ENCODE measurements around the gene LDLRAD4. TPM values are rescaled to one million over a fixed set of nuclear protein-coding genes. Genes with fewer than 3 reads are reported as not detected.

LDLRAD4 gene
- total RNA-seq, 4 donors from 2014 or later = 20.4 to 40.4 (median 35.3) TPM

DNA sequence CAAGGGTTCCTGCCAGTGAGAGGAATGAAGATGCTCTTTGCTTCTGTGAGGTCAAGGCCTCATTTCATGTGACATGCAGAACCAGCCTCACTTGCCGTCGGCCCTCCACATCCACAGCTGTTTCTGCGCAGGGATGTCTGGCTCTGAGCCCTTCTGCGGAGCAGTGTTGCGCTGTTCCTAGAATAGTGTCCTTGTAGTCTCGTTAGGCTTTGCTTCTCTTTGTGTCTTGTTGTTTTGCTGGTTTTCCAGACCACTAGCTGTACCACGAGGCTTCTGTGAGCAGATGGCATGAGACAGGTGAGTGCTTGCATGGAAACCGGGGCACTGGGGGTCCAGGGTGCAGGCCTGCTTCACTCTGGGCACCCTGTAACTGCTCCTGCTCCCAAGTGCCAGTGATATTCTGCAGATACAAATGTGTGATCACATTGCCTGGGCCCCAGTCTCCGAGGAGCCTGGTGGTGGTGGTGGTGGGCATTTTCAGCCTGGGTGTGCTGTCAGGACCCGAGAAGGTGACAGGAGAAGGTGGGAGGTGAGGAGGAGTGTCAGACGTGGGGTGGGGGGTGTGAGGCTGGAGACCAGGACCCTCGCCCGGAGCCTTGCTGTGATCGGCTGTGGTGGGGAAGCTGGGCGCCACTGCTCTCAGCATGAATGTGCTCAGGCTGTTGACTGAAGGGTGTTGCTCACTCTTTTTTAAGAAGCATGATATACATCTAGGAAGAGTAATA lies 34.3 kb downstream of the LDLRAD4 start:
- H3K4me1 ChIP-seq = peaks cover 0 to 7% (median 3%) of the 10 kb centered on the region in 4 donors
- intact Hi-C loops (cut with DNase I) = no loop called here
- 82% methylated on average over 14 of the region's 15 CpGs for WGBS
- H3K9me3 ChIP-seq = no peaks in the 10 kb centered on the region
- no peak overlapping the region for H3K27ac ChIP-seq (replicated peaks in 1 of 4)
- no peak for DNase-seq (ENCODE audit: extremely low spot score)
- H3K36me3 ChIP-seq = peaks cover 0 to 11% (median 4%) of the 10 kb centered on the region in 4 donors
- no peak overlapping the region for H3K4me3 ChIP-seq
- no peaks in the 10 kb centered on the region for H3K27me3 ChIP-seq
- TF ChIP-seq, protein P1, sequence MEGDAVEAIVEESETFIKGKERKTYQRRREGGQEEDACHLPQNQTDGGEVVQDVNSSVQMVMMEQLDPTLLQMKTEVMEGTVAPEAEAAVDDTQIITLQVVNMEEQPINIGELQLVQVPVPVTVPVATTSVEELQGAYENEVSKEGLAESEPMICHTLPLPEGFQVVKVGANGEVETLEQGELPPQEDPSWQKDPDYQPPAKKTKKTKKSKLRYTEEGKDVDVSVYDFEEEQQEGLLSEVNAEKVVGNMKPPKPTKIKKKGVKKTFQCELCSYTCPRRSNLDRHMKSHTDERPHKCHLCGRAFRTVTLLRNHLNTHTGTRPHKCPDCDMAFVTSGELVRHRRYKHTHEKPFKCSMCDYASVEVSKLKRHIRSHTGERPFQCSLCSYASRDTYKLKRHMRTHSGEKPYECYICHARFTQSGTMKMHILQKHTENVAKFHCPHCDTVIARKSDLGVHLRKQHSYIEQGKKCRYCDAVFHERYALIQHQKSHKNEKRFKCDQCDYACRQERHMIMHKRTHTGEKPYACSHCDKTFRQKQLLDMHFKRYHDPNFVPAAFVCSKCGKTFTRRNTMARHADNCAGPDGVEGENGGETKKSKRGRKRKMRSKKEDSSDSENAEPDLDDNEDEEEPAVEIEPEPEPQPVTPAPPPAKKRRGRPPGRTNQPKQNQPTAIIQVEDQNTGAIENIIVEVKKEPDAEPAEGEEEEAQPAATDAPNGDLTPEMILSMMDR (IDR thresholded peaks at IDR 0.05) = no peak
- TF ChIP-seq POLR2A (IDR thresholded peaks at IDR 0.05; ENCODE audit: low read depth) = no peak
- no peak for TF ChIP-seq POLR2AphosphoS5 (IDR thresholded peaks at IDR 0.05)
- TF ChIP-seq EP300 (IDR thresholded peaks at IDR 0.05) = no peak

DNA sequence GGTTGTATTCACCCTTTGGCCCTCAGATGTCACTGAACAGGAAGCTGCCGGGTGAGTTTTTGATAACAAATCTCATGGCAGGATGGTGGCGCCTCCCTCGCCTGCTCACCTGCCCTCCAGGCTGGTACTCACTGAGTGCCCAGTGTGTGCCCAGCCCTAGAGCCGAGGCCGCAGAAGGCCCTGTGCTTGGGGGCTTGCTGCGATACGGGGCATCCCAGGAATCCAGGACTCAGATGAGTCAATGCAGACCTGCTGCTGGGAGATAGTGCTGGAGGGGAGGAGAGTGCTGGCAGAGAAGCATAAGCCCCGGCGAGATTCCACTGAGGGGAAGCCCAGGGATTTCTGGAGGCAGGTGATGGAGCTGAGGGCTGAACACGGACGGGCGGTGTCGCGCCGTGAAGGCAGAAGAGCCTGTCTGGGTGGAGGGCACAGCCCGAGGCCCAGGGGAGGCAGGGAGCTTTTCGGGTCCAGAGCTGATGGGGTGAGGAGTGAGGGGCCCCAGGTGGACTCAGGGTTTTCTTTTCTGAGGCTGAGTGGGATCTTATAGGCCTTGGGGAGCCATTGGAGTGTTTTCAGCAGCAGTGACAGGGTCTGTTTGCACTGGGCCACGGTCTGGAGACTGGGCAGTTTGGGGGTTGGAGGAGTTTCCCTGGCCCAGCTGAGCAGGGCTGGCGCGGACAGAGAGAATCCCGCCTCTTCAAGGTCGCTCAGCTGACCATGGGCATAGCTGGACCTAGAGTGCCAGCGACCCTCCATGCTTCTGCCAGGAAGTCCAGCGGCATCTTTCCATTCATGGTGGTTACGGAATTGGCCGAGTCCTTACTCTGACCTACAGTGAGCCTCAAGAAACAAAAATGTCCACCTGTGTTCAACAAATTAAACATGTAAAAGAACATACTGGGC lies 35.5 kb downstream of the LDLRAD4 start:
- no peaks in the 10 kb centered on the region for H3K27me3 ChIP-seq
- no peak overlapping the region for H3K4me3 ChIP-seq
- no peak overlapping the region for H3K27ac ChIP-seq (replicated peaks in 1 of 4)
- H3K36me3 ChIP-seq = peaks cover 0 to 11% (median 4%) of the 10 kb centered on the region in 4 donors
- peaks cover 6 to 14% (median 11%) of the 10 kb centered on the region in 4 donors for H3K4me1 ChIP-seq
- intact Hi-C loops (cut with DNase I) = no loop called here
- 93% methylated on average over 21 of the region's 26 CpGs for WGBS
- TF ChIP-seq, protein P1 (IDR thresholded peaks at IDR 0.05) = no peak
- TF ChIP-seq POLR2A (IDR thresholded peaks at IDR 0.05; ENCODE audit: low read depth) = no peak
- no peak for TF ChIP-seq EP300 (IDR thresholded peaks at IDR 0.05)
- TF ChIP-seq POLR2AphosphoS5 (IDR thresholded peaks at IDR 0.05) = no peak
- H3K9me3 ChIP-seq = no peaks in the 10 kb centered on the region
- DNase-seq (ENCODE audit: extremely low spot score) = no peak

DNA sequence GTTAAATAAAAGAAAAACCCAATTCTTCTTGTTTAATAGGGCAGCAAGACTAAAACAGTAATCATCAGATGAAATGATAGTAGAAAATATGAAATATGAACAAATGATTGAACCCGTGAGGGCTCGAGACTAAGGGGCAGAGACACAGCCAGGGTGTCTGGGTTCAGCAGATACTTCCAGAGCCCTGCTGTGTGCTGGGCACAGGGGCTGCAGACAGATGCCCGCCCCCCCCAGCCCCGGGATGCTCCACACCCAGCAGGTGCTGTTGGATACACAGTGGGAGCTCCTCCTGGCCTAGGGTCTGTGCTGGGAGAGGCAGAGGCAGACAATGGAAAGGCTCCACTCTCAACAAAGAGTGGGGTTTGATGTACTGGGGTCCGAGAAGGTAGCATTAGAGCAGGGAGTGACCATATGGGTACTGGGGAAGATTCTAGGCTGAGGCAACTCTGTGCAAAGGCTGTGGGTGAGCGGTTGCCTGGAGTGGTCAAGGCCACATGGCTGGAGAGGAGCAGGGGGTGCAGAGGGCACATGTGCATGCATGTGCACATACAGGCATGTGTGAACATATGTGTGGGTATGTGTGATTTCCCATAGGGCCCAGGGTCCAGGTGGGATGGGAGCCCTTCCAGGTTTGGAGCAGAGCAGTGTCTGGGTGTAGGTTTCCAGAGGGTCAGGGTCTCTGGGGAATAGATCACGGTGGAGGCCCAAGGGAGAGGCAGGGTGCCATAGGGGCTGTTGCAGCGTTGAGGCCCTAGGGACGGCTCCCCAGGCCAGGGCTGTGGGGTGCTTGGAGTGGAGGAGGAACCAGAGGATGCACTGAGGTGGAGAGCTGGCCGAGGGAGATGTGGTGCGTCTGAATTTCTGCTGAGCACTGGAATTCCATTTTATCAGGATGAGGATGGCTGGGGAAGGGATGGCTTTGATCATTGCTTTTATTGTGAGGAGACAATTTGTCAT lies 36.7 kb downstream of the LDLRAD4 start:
- Histone ChIP-seq H3K27ac (replicated peaks in 1 of 4) (no peak overlapping the region), H3K36me3 (peaks cover 0 to 11% (median 4%) of the 10 kb centered on the region in 4 donors), H3K4me3 (no peak overlapping the region), H3K9me3 (no peaks in the 10 kb centered on the region), H3K4me1 (peaks cover 18 to 26% (median 23%) of the 10 kb centered on the region in 4 donors), H3K27me3 (no peaks in the 10 kb centered on the region)
- 96% methylated on average over 11 of the region's 11 CpGs for WGBS
- TF ChIP-seq POLR2A (IDR thresholded peaks at IDR 0.05; ENCODE audit: low read depth) (no peak), EP300 (IDR thresholded peaks at IDR 0.05) (no peak), POLR2AphosphoS5 (IDR thresholded peaks at IDR 0.05) (no peak)
- TF ChIP-seq, protein P1 (IDR thresholded peaks at IDR 0.05) = no peak
- intact Hi-C loops (cut with DNase I) = loop anchor here (5.0 kb wide), 1 partner anchor 33 kb away; no protein-coding TSS in a partner anchor
- no peak for DNase-seq (ENCODE audit: extremely low spot score)
